ENCODE data around the gene PITPNC1. TPM values are rescaled to one million over a fixed set of nuclear protein-coding genes. Genes with fewer than 3 reads are reported as not detected.

The PITPNC1 gene
- total and polyA plus RNA-seq, 2 of the 13 experiments (the other 11 are each of a cell fraction or from before 2014, with no cell fraction given), result 4.1 to 5.7 TPM

GRCh38 chr17:67349420-67349819 is 27.7 kb upstream of the PITPNC1 start:
- no peaks in the 10 kb centered on the region for H3K79me2 ChIP-seq (ENCODE audit: insufficient read depth, low read length)
- FAIRE-seq, result no peak
- POLR2A ChIA-PET, result no interaction called here

GRCh38 chr17:67353161-67353560 is 23.9 kb upstream of the PITPNC1 start:
- BruUV-seq (replicated peaks), result no TSS peak
- in situ Hi-C loops (cut with HindIII; ENCODE audit: extremely low pct_ligation_motif_present, low pct_unique_long_range_greater_than_20kb), result no loop called here
- intact Hi-C loops (cut with micrococcal nuclease; ENCODE audit: unreplicated experiment), result no loop called here
- H3K79me2 ChIP-seq (ENCODE audit: insufficient read depth, low read length), result peaks cover 8% of the 10 kb centered on the region
- no peaks in the 10 kb centered on the region for H3K27me3 ChIP-seq (ENCODE audit: control insufficient read depth in 1 of 2, insufficient read depth in 2 of 2, low read length in 2 of 2)
- FAIRE-seq, result no peak
- H3K4me3 ChIP-seq (replicated peaks in 1 of 3; ENCODE audit: insufficient read depth in 1 of 3, low read depth in 2 of 3, low read length in 3 of 3), result no peak overlapping the region
- H3K4me2 ChIP-seq (ENCODE audit: low read depth, low read length), result no peak overlapping the region
- no peak overlapping the region for H2AFZ ChIP-seq (ENCODE audit: low read length)
- ChIA-PET POLR2A (no interaction called here), CTCF (ENCODE audit: low intra/inter-chr PET ratio, low total read pairs) (no interaction called here)
- H3K9me3 ChIP-seq (ENCODE audit: low read length), result no peaks in the 10 kb centered on the region
- H4K20me1 ChIP-seq (ENCODE audit: insufficient read depth, low read length), result peaks cover 4% of the 10 kb centered on the region; the same call in 1 of the 2 replicates
- no peaks in the 10 kb centered on the region for H3K4me1 ChIP-seq (ENCODE audit: insufficient read depth, low read length)
- no peak overlapping the region for H3K9ac ChIP-seq (ENCODE audit: insufficient read depth, low read depth, low read length)
- peaks cover 33 to 85% of the 10 kb centered on the region in 2 experiments for H3K36me3 ChIP-seq (replicated peaks in 1 of 2; ENCODE audit: control insufficient read depth in 1 of 2, insufficient read depth in 2 of 2, low read length in 2 of 2)
- 97% methylated on average over 10 of the region's 10 CpGs for WGBS (ENCODE audit: low lambda C conversion rate)
- H3K27ac ChIP-seq (ENCODE audit: extremely low read length, insufficient read depth, low read length), result no peak overlapping the region
- no peak for DNase-seq (ENCODE audit: low spot score)
- TF ChIP-seq ZFP82 (CRISPR knock-in tag; IDR thresholded peaks at IDR 0.05; ENCODE audit: borderline replicate concordance) (no peak), ZNF773 (CRISPR knock-in tag; IDR thresholded peaks at IDR 0.05; ENCODE audit: borderline replicate concordance) (no peak), ZNF839 (CRISPR knock-in tag; IDR thresholded peaks at IDR 0.05; ENCODE audit: borderline replicate concordance) (no peak), TFE3 (CRISPR knock-in tag; IDR thresholded peaks at IDR 0.05) (no peak), ZNF577 (CRISPR knock-in tag; IDR thresholded peaks at IDR 0.05; ENCODE audit: borderline replicate concordance, low read depth) (no peak), HNRNPK (IDR thresholded peaks at IDR 0.05; ENCODE audit: low read depth, low read length, poor library complexity, severe bottlenecking) (no peak), FOXP1 (IDR thresholded peaks at IDR 0.05) (no peak), FOXP1 (CRISPR knock-in tag; IDR thresholded peaks at IDR 0.05) (no peak), NFATC3 (CRISPR knock-in tag; IDR thresholded peaks at IDR 0.05) (no peak), PHB2 (IDR thresholded peaks at IDR 0.05; ENCODE audit: partially characterized antibody) (no peak)
- no peak for ATAC-seq

More at GRCh38 chr17:67349420-67349819, 27.7 kb upstream of the PITPNC1 start:
- Histone ChIP-seq H2AFZ (ENCODE audit: low read length) (no peak overlapping the region), H3K27me3 (ENCODE audit: control insufficient read depth in 1 of 2, insufficient read depth in 2 of 2, low read length in 2 of 2) (no peaks in the 10 kb centered on the region), H3K9me3 (ENCODE audit: low read length) (no peaks in the 10 kb centered on the region), H3K4me3 (replicated peaks in 1 of 3; ENCODE audit: insufficient read depth in 1 of 3, low read depth in 2 of 3, low read length in 3 of 3) (no peak overlapping the region), H3K27ac (ENCODE audit: extremely low read length, insufficient read depth, low read length) (no peak overlapping the region), H3K36me3 (replicated peaks in 1 of 2; ENCODE audit: control insufficient read depth in 1 of 2, insufficient read depth in 2 of 2, low read length in 2 of 2) (peaks cover 32 to 82% of the 10 kb centered on the region in 2 experiments), H4K20me1 (ENCODE audit: insufficient read depth, low read length) (no peaks in the 10 kb centered on the region), H3K4me2 (ENCODE audit: low read depth, low read length) (no peak overlapping the region), H3K4me1 (ENCODE audit: insufficient read depth, low read length) (no peaks in the 10 kb centered on the region), H3K9ac (ENCODE audit: insufficient read depth, low read depth, low read length) (no peak overlapping the region)
- DNase-seq (ENCODE audit: low spot score) (no peak), ATAC-seq (no peak)
- no TSS peak for BruUV-seq (replicated peaks)
- CTCF ChIA-PET (ENCODE audit: low intra/inter-chr PET ratio, low total read pairs), result no interaction called here
- no peak for TF ChIP-seq SP4 (CRISPR knock-in tag; IDR thresholded peaks at IDR 0.05)
- in situ Hi-C loops (cut with HindIII; ENCODE audit: extremely low pct_ligation_motif_present, low pct_unique_long_range_greater_than_20kb), result no loop called here
- intact Hi-C loops (cut with micrococcal nuclease; ENCODE audit: unreplicated experiment), result no loop called here
- 95% methylated on average over 1 of the region's 1 CpG for WGBS (ENCODE audit: low lambda C conversion rate)
